Adrenal gland (tissue), 12 donors: ENCODE results near the gene CTRB1. TPM values are rescaled to one million over a fixed set of nuclear protein-coding genes. Genes with fewer than 3 reads are reported as not detected.

Experiments used
- DNase-seq, 7 donors: peaks; one replicate each; pipeline ENCODE4 v3.0.0-alpha.2; 2019 to 2020
- H3K27ac ChIP-seq, 5 donors: fragments of 200-600 bp; sonication (generic) in 4 of 5; 1 replicate in 3 of 5; 2 replicates in 2 of 5; pipeline versions ENCODE4 v1.5.1 to v1.8.0; 2016 to 2020; ENCODE audit warnings: mild to moderate bottlenecking in 1 of 5
- H3K27me3 ChIP-seq: fragments of 200-600 bp; 2 replicates; pipeline ENCODE4 v1.8.0; 2021
- H3K36me3 ChIP-seq, 2 donors: fragments of 200-600 bp; replicated peaks in 1 of 2; 1 replicate in 1 of 2; 2 replicates in 1 of 2; pipeline versions ENCODE4 v1.5.1 to v1.8.0; 2018 to 2022
- H3K4me1 ChIP-seq, 2 donors: fragments of 200-600 bp; replicated peaks in 1 of 2; 1 replicate in 1 of 2; 2 replicates in 1 of 2; pipeline versions ENCODE4 v1.5.1 to v1.8.0; 2018 to 2021
- H3K4me3 ChIP-seq, 4 donors: fragments of 200-600 bp; sonication (generic) in 3 of 4; one replicate each; pipeline ENCODE4 v1.5.1; 2016 to 2018
- H3K9me3 ChIP-seq, 3 donors: fragments of 200-600 bp; sonication (generic) in 1 of 3; replicated peaks in 1 of 3; 1 replicate in 2 of 3; 2 replicates in 1 of 3; pipeline versions ENCODE4 v1.5.1 to v1.8.0; 2016 to 2021
- POLR2A ChIP-seq, 2 donors: fragments of 450-650 bp; IDR thresholded peaks; one replicate each; pipeline ENCODE4 v1.6.1; 2017; ENCODE audit warnings: antibody characterized with exemption in 2 of 2, mild to moderate bottlenecking in 2 of 2, moderate library complexity in 1 of 2
- WGBS, 4 donors: extraction: QIAGEN DNeasy Blood & Tissue Kit in 2 of 4; methylation state at CpG; one replicate each; pipeline versions ENCODE4 v1.1.5 to v1.1.7; 2013 to 2017; 5-methylcytosine and 5-hydroxymethylcytosine counted together
- intact Hi-C, 2 donors: fragments of 100-400 bp; cut with DNase I; formaldehyde crosslinking; loops; one replicate each; pipeline versions ENCODE4 v1.14.1 to v1.15.0; 2022 to 2023
- polyA plus RNA-seq, 3 donors: library from polyadenylated mRNA; stranded (reverse); fragments of 200-250 nt in 2 of 3; fragments of 350-450 nt in 1 of 3; fragmentation: Illumina TruSeq in 1 of 3; extraction: RNeasy Lipid Tissue Mini Kit (QIAGEN cat#74804) in 1 of 3; gene quantifications; one replicate each; pipeline ENCODE4 v1.2.3, GENCODE V29; 2013 to 2014
- total RNA-seq, 9 donors: library from RNA; depleted of rRNA in 4 of 9; stranded (reverse); fragments of >200 nt in 4 of 9; fragments of 120-200 nt in 1 of 9; fragmentation: NEBNext Ultra II Directional in 1 of 9; extraction: Animal tissue kit (Norgen Biotek cat#: 25700) in 1 of 9; gene quantifications; one replicate each; pipeline versions ENCODE4 v1.1.0 to v1.2.4, GENCODE V29; 2013 to 2023
- TF ChIP-seq, protein P1 (sequence below), 6 experiments: fragments of 450-650 bp in 4 of 6; fragments of 200-600 bp in 2 of 6; sonication (generic) in 1 of 6; IDR thresholded peaks; 1 replicate in 5 of 6; 2 replicates in 1 of 6; pipeline versions ENCODE4 v1.5.1 to v1.8.0; 2016 to 2021; ENCODE audit warnings: antibody characterized with exemption in 6 of 6, mild to moderate bottlenecking in 2 of 6, moderate library complexity in 1 of 6
- donor health status: healthy with polysubstance abuse.
- donor health status: Bipolar disorder and iron deficiency.
- donor health status: DM: yes; HTN: yes; CAD: no.
- donor health status: DM: no; HTN: no; CAD: no.
- donor health status: DM: no; HTN: no; CAD: no.
- donor health status: DM: yes; HTN: yes; CAD: no.

CTRB1 gene
- total and polyA plus RNA-seq, 12 donors, result 0.67 to 9.9 (median 2.0) TPM; not detected in 3

GRCh38 chr16:75252049-75252864, 33.5 kb downstream of the CTRB1 start:
- Histone ChIP-seq H3K4me3 (peak overlapping the region in 1 of 4 donors; percentile 93), H3K27me3 (no peaks in the 10 kb centered on the region), H3K4me1 (peaks cover 51 to 91% of the 10 kb centered on the region in 2 donors), H3K27ac (peak overlapping the region in 4 of 5 donors; percentile 75 to 96 (median 85)), H3K9me3 (no peaks in the 10 kb centered on the region), H3K36me3 (no peaks in the 10 kb centered on the region)
- intact Hi-C loops, result no loop called here
- peak in 1 of 7 donors; percentile 25 for DNase-seq
- 61 to 86% (median 64%) methylated on average over 12 to 24 of the region's 24 CpGs for WGBS, 4 donors
- TF ChIP-seq, protein P1, sequence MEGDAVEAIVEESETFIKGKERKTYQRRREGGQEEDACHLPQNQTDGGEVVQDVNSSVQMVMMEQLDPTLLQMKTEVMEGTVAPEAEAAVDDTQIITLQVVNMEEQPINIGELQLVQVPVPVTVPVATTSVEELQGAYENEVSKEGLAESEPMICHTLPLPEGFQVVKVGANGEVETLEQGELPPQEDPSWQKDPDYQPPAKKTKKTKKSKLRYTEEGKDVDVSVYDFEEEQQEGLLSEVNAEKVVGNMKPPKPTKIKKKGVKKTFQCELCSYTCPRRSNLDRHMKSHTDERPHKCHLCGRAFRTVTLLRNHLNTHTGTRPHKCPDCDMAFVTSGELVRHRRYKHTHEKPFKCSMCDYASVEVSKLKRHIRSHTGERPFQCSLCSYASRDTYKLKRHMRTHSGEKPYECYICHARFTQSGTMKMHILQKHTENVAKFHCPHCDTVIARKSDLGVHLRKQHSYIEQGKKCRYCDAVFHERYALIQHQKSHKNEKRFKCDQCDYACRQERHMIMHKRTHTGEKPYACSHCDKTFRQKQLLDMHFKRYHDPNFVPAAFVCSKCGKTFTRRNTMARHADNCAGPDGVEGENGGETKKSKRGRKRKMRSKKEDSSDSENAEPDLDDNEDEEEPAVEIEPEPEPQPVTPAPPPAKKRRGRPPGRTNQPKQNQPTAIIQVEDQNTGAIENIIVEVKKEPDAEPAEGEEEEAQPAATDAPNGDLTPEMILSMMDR (IDR thresholded peaks at IDR 0.05), result no peak
- TF ChIP-seq POLR2A (IDR thresholded peaks at IDR 0.05), result no peak

DNA sequence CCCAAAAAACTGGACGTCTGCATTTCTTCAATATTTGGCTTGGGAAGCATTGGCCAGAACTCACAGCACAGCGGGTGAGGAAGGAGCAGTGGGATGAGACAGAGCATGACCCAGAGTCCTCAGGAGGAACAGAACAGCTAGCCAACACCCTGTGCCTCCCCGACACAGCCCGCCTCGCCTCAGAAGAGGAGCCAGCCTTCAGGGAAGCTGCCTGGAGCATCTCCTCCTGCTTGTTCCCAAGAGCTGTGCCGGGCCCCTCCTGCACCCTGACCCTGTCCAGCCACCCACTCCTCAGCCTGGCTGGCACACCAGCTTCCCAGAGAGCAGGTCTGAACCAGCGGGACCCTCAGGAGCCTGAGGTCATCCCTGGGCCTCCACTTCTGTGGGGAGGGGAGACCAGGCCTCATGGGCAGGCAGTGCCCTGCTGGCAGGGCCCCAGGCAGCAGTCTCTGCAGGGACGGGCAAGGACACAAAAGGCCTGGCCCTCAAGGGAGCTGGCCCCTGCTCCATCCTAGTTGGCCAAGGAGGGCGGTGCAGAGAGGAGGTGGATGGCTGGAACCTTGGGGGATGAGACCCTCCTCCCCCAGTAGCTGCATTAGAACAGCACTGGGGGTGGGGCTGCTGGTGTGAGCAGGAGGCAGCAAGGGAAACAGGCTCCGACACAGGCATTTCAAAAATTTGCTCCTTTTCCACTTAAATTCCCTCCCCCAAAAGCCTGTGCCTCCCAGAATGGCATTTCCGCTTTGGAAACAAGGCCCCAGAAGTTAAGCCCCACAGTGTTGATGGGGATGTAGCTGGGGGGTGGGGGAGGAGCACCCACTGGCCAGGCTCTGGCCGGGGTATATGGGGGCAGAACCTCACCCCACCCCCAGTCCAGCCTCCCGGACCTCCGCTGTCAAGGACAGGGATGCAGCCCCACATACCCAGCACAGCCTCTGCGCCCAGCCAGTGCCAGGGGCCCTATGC, 34.4 kb downstream of the CTRB1 start:
- peak in 1 of 2 donors; percentile 12 for TF ChIP-seq POLR2A (IDR thresholded peaks at IDR 0.05)
- TF ChIP-seq, protein P1 (IDR thresholded peaks at IDR 0.05), result no peak
- H3K36me3 ChIP-seq, result no peaks in the 10 kb centered on the region
- peak in 5 of 7 donors; percentile 44 to 54 (median 48) for DNase-seq
- intact Hi-C loops, result no loop called here
- peaks cover 51 to 91% of the 10 kb centered on the region in 2 donors for H3K4me1 ChIP-seq
- H3K27me3 ChIP-seq, result no peaks in the 10 kb centered on the region
- 25 to 51% (median 42%) methylated on average over 11 to 15 of the region's 15 CpGs for WGBS, 4 donors
- H3K27ac ChIP-seq, result peak overlapping the region in 4 of 5 donors; percentile 75 to 96 (median 85)
- no peaks in the 10 kb centered on the region for H3K9me3 ChIP-seq
- H3K4me3 ChIP-seq, result no peak overlapping the region

DNA sequence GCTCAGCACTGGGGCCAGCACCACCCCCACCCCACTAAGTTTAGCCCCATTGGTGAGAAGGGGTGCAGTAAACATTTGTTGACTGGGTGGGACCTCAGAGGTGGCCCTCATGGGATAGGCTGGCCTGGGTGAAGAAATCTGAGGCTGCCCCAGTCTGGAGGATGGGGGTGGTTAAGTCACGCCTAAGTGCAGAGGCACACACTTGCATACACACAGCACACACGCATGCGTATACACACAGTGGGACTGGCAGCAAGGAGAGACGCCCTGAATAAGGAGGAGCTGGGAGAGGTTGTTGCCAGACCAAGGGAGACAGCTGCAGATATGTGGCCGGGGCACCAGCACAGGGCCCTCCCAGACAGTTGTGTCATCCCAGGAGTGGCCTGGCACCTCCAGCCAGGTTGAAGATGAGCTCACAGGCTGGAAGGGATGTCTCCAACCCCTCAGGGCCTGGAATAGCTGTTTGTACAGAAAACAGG, 35.6 kb downstream of the CTRB1 start:
- Histone ChIP-seq H3K4me1 (peaks cover 45 to 83% of the 10 kb centered on the region in 2 donors), H3K27ac (peak overlapping the region in 4 of 5 donors; percentile 8 to 96 (median 66)), H3K9me3 (no peaks in the 10 kb centered on the region), H3K27me3 (no peaks in the 10 kb centered on the region), H3K4me3 (no peak overlapping the region), H3K36me3 (no peaks in the 10 kb centered on the region)
- WGBS, 4 donors, result 52 to 58% (median 55%) methylated on average over 4 to 5 of the region's 5 CpGs
- intact Hi-C loops, result no loop called here
- peak; percentile 27 to 84 (median 46) for DNase-seq
- TF ChIP-seq POLR2A (IDR thresholded peaks at IDR 0.05), result no peak

DNA sequence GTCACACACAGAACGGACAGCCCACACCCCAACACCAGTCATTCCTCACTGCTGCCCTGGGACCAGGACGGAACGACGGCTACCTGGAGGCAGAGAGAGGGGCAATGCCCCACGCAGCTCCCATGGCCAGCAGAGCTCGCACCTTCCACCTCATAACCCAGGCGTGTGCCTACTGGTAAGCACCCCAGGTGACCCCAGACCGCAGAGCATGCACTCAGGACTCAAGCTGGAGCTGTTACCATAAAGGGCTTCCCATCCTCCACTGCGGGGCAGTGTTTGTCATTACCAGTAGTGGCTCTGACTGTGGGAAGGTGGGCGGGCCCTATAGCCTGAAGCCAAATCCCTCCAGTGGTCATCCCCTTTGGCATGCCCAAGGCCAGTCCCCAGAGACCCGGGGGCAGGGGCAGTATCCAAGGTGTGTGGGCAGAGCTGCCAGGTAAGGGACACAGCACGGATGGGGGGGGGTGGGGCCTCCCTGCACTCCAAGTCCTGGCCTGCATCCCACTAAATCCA, 37.3 kb downstream of the CTRB1 start:
- no peak overlapping the region for H3K4me3 ChIP-seq
- peaks cover 43 to 79% of the 10 kb centered on the region in 2 donors for H3K4me1 ChIP-seq
- H3K27ac ChIP-seq, result peak overlapping the region in 4 of 5 donors; percentile 28 to 96 (median 72)
- 63 to 100% (median 75%) methylated on average over 1 to 12 of the region's 12 CpGs for WGBS, 4 donors
- TF ChIP-seq POLR2A (IDR thresholded peaks at IDR 0.05), result no peak
- TF ChIP-seq, protein P1 (IDR thresholded peaks at IDR 0.05), result no peak
- H3K27me3 ChIP-seq, result no peaks in the 10 kb centered on the region
- DNase-seq, result peak in 4 of 7 donors; percentile 15 to 64 (median 28)
- H3K36me3 ChIP-seq, result no peaks in the 10 kb centered on the region
- intact Hi-C loops, result no loop called here
- no peaks in the 10 kb centered on the region for H3K9me3 ChIP-seq
